ENCODE results near the gene LAMA4.

DNA sequence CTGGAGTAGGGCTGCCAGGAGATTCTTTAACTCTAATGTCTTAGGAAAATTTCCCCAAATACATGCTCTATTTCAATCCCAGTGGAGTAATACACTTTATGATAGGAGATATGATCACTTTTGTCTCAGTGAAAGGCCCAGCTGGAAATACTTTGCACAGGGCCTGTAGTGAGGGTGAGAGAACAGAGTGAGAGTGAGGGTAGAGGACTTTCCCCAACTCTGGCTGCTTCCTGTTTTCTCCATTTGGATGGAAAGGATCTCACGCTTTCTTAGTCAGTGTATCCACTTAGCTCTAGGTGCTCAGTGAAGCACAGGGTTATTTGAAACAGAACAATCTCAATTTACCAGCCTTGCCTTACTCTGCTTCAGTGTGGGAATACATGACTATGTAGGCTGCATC is 130.4 kb downstream of the LAMA4 start:
- TF ChIP-seq, protein P1, sequence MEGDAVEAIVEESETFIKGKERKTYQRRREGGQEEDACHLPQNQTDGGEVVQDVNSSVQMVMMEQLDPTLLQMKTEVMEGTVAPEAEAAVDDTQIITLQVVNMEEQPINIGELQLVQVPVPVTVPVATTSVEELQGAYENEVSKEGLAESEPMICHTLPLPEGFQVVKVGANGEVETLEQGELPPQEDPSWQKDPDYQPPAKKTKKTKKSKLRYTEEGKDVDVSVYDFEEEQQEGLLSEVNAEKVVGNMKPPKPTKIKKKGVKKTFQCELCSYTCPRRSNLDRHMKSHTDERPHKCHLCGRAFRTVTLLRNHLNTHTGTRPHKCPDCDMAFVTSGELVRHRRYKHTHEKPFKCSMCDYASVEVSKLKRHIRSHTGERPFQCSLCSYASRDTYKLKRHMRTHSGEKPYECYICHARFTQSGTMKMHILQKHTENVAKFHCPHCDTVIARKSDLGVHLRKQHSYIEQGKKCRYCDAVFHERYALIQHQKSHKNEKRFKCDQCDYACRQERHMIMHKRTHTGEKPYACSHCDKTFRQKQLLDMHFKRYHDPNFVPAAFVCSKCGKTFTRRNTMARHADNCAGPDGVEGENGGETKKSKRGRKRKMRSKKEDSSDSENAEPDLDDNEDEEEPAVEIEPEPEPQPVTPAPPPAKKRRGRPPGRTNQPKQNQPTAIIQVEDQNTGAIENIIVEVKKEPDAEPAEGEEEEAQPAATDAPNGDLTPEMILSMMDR (IDR thresholded peaks at IDR 0.05): no peak
- TF ChIP-seq EZH2 (IDR thresholded peaks at IDR 0.05): no peak

Measured in neural progenitor cell (in vitro differentiated cells).